Keratinocyte (primary cell): Measurements from ENCODE around the gene CACNA1C. TPM values are rescaled to one million over a fixed set of nuclear protein-coding genes. Genes with fewer than 3 reads are reported as not detected.

ENCODE experiments used
- DNase-seq: peaks from one replicate; pipeline ENCODE4 v3.0.0-alpha.2; 2011; ENCODE audit warnings: low read depth, missing footprints, low spot score
- FAIRE-seq: peaks from 2 replicates; lab custom pipeline; 2011; peaks lifted over from hg19 to GRCh38; lab: Jason Lieb, UNC
- H2AFZ ChIP-seq: 2 replicates; pipeline ENCODE4 v1.6.0; 2012; ENCODE audit warnings: low read length, control low read depth, inconsistent platforms; ENCODE audit not compliant: control insufficient read depth
- H3K27ac ChIP-seq: 2 replicates; pipeline ENCODE4 v1.5.1; 2011; ENCODE audit warnings: low read length; ENCODE audit not compliant: control insufficient read depth, insufficient read depth
- H3K27me3 ChIP-seq: 3 replicates; pipeline ENCODE4 v1.6.0; 2011; ENCODE audit warnings: low read length; ENCODE audit not compliant: control insufficient read depth, insufficient read depth; ENCODE audit errors: extremely low read depth
- H3K36me3 ChIP-seq, 2 experiments: 2 replicates in 1 of 2; 3 replicates in 1 of 2; pipeline ENCODE4 v1.5.1; 2011; ENCODE audit warnings: low read length in 2 of 2, mild to moderate bottlenecking in 1 of 2; ENCODE audit not compliant: control insufficient read depth in 2 of 2, insufficient read depth in 2 of 2; ENCODE audit errors: extremely low read depth in 1 of 2
- H3K4me1 ChIP-seq: 3 replicates; pipeline ENCODE4 v1.5.1; 2011; ENCODE audit warnings: low read length; ENCODE audit not compliant: control insufficient read depth, insufficient read depth; ENCODE audit errors: extremely low read depth
- H3K4me2 ChIP-seq: 3 replicates; pipeline ENCODE4 v1.6.0; 2011; ENCODE audit warnings: low read depth, low read length; ENCODE audit not compliant: control insufficient read depth, insufficient read depth; ENCODE audit errors: extremely low read depth
- H3K4me3 ChIP-seq, 3 experiments: fragments of 200-600 bp in 1 of 3; sonication (generic) in 1 of 3; 2 replicates in 2 of 3; 3 replicates in 1 of 3; pipeline ENCODE4 v1.5.1; 2011 to 2016; ENCODE audit warnings: low read length in 3 of 3, mild to moderate bottlenecking in 3 of 3, control low read depth in 2 of 3, inconsistent platforms in 1 of 3, low read depth in 1 of 3, mixed read lengths in 1 of 3, mixed run types in 1 of 3, moderate library complexity in 1 of 3; ENCODE audit not compliant: control insufficient read depth in 2 of 3, insufficient read depth in 2 of 3; ENCODE audit errors: extremely low read depth in 1 of 3
- H3K79me2 ChIP-seq: 2 replicates; pipeline ENCODE4 v1.6.0; 2012; ENCODE audit warnings: low read length; ENCODE audit not compliant: control insufficient read depth, insufficient read depth
- H3K9ac ChIP-seq: 3 replicates; pipeline ENCODE4 v1.6.0; 2011; ENCODE audit warnings: low read length; ENCODE audit not compliant: control insufficient read depth, insufficient read depth; ENCODE audit errors: extremely low read depth
- H3K9me1 ChIP-seq: 3 replicates; pipeline ENCODE4 v1.6.0; 2011; ENCODE audit warnings: low read length; ENCODE audit not compliant: control insufficient read depth, insufficient read depth; ENCODE audit errors: extremely low read depth
- H3K9me3 ChIP-seq: 2 replicates; pipeline ENCODE4 v1.5.1; 2012; ENCODE audit warnings: low read depth, low read length; ENCODE audit not compliant: control insufficient read depth
- H4K20me1 ChIP-seq: 3 replicates; pipeline ENCODE4 v1.6.0; 2011; ENCODE audit warnings: low read length; ENCODE audit not compliant: control insufficient read depth, insufficient read depth; ENCODE audit errors: extremely low read depth
- CTCF ChIP-seq, 3 experiments: IDR thresholded peaks in 1 of 3; conservative IDR thresholded peaks in 1 of 3; optimal IDR thresholded peaks in 1 of 3; 2 replicates in 2 of 3; 3 replicates in 1 of 3; pipeline versions ENCODE3 to v1.5.1; 2011; ENCODE audit warnings: low read length in 3 of 3, mild to moderate bottlenecking in 3 of 3, moderate library complexity in 2 of 3, control low read depth in 1 of 3, inconsistent platforms in 1 of 3; ENCODE audit not compliant: insufficient read depth in 2 of 3; ENCODE audit errors: extremely low read depth in 1 of 3
- EZH2 ChIP-seq: IDR thresholded peaks from one replicate; pipeline ENCODE4 v1.6.1; 2012; ENCODE audit warnings: inconsistent platforms, mild to moderate bottlenecking, low read length, moderate library complexity
- dilution Hi-C: fragments of 300-500 bp; cut with MboI; formaldehyde crosslinking; loops from one replicate; pipeline ENCODE4 v1.7.0; 2020; ENCODE audit warnings: low sequenced_read_pairs; ENCODE audit not compliant: extremely low pct_ligation_motif_present
- polyA plus RNA-seq, 5 experiments: library from polyadenylated mRNA; depleted of rRNA in 3 of 5; stranded (reverse) in 3 of 5; stranded (forward) in 1 of 5; unstranded in 1 of 5; fragments of >200 nt; gene quantifications; 1 replicate in 1 of 5; 2 replicates in 3 of 5; 3 replicates in 1 of 5; pipeline versions ENCODE4 v1.2.1 to v1.2.3, GENCODE V29; 2011 to 2012; ENCODE audit warnings: missing spikeins in 2 of 5, low read depth in 1 of 5, low replicate concordance in 1 of 5

CACNA1C gene
- polyA plus RNA-seq, 1 donor (not counting 4 experiments of a cell fraction or from before 2014, with no cell fraction given) = not detected

GRCh38 chr12:2637371-2637770 lies 584.6 kb downstream of the CACNA1C start:
- TF ChIP-seq EZH2 (no peak), CTCF (optimal IDR thresholded peaks at IDR 0.05 in 1 of 3, IDR thresholded peaks at IDR 0.05 in 1 of 3, conservative IDR thresholded peaks at IDR 0.05 in 1 of 3; ENCODE audit: extremely low read depth in 1 of 3, insufficient read depth in 2 of 3, low read length in 3 of 3) (no peak)
- Histone ChIP-seq H3K9me1 (no peaks in the 10 kb centered on the region), H3K4me1 (peaks cover 4% of the 10 kb centered on the region), H3K4me2 (no peak overlapping the region), H2AFZ (no peak overlapping the region), H3K27me3 (peaks cover 3% of the 10 kb centered on the region), H3K9ac (no peak overlapping the region), H3K36me3 (no peaks in the 10 kb centered on the region), H3K9me3 (no peaks in the 10 kb centered on the region), H3K79me2 (no peaks in the 10 kb centered on the region), H3K27ac (no peak overlapping the region), H3K4me3 (no peak overlapping the region), H4K20me1 (no peaks in the 10 kb centered on the region)
- no peak for FAIRE-seq
- no peak for DNase-seq
- dilution Hi-C loops = no loop called here

- H4K20me1 ChIP-seq = no peaks in the 10 kb centered on the region
- H3K79me2 ChIP-seq = no peaks in the 10 kb centered on the region
- H3K36me3 ChIP-seq = no peaks in the 10 kb centered on the region
- peaks cover 10% of the 10 kb centered on the region for H3K27me3 ChIP-seq
- H3K9ac ChIP-seq = no peak overlapping the region
- H3K9me3 ChIP-seq = no peaks in the 10 kb centered on the region
- FAIRE-seq (no peak), DNase-seq (no peak)
- H3K4me2 ChIP-seq = no peak overlapping the region
- peaks cover 4% of the 10 kb centered on the region for H3K4me1 ChIP-seq
- H2AFZ ChIP-seq = no peak overlapping the region
- dilution Hi-C loops = no loop called here
- H3K9me1 ChIP-seq = no peaks in the 10 kb centered on the region
- H3K4me3 ChIP-seq = no peak overlapping the region
- H3K27ac ChIP-seq = no peak overlapping the region
- no peak for TF ChIP-seq EZH2
- TF ChIP-seq CTCF (optimal IDR thresholded peaks at IDR 0.05 in 1 of 3, IDR thresholded peaks at IDR 0.05 in 1 of 3, conservative IDR thresholded peaks at IDR 0.05 in 1 of 3; ENCODE audit: extremely low read depth in 1 of 3, insufficient read depth in 2 of 3, low read length in 3 of 3) = no peak
Measured at GRCh38 chr12:2638273-2639019, 585.7 kb downstream of the CACNA1C start.
